ENCODE measurements around the gene PCSK4.

DNA sequence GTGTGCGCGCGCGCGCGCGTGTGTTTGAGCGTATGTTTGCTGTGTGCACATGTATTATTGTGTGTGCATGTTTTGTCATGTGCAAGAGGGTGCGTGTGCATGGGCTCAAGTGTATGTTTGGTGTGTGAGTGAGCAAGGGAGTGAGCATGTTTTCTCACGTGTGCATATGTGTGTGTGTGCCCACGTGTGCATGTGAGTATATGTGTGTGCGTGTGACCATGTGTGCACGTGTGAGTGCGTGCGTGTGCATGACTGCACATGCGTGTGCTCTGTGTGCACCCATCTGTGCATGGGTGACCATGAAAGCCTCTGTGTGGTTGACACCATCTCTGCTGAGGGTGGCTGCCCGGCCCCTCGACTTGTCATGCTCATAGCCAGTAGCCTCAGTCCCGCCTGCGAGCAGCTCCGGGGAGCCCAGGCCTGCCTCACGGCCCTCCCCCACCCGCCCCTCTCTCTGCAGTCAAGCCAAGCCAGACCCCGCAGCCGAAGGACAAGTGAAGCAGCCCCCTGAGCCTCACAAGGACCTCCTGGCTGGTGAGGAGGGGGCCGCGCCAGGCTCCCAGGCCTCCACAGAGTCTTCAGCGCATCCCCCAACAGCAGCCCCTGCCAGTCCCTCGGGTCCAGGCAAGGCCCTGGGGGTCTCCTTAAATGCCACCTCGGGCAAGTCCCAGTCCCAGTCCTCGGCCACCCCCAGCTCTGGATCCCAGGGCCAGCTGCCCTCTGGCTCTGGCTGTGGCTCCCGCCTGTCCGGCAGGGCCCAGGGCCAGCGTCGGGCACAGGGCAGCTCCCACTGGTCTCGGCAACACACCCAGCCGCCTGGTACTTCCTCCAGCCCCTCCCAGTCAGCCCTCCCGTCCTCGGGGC is 6.8 kb upstream of the PCSK4 start:
- no peak for TF ChIP-seq GATA2 (CRISPR knock-in tag; IDR thresholded peaks at IDR 0.05)
- TF ChIP-seq SNIP1 (IDR thresholded peaks at IDR 0.05; ENCODE audit: low read depth) = no peak
- TF ChIP-seq, protein P1, sequence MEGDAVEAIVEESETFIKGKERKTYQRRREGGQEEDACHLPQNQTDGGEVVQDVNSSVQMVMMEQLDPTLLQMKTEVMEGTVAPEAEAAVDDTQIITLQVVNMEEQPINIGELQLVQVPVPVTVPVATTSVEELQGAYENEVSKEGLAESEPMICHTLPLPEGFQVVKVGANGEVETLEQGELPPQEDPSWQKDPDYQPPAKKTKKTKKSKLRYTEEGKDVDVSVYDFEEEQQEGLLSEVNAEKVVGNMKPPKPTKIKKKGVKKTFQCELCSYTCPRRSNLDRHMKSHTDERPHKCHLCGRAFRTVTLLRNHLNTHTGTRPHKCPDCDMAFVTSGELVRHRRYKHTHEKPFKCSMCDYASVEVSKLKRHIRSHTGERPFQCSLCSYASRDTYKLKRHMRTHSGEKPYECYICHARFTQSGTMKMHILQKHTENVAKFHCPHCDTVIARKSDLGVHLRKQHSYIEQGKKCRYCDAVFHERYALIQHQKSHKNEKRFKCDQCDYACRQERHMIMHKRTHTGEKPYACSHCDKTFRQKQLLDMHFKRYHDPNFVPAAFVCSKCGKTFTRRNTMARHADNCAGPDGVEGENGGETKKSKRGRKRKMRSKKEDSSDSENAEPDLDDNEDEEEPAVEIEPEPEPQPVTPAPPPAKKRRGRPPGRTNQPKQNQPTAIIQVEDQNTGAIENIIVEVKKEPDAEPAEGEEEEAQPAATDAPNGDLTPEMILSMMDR (IDR thresholded peaks at IDR 0.05 in 2 of 3, conservative IDR thresholded peaks at IDR 0.05 in 1 of 3; ENCODE audit: insufficient read depth in 2 of 3, low read depth in 1 of 3, low read length in 3 of 3) = no peak
- no peak for TF ChIP-seq SMC3 (conservative IDR thresholded peaks at IDR 0.05; ENCODE audit: insufficient read depth, low read depth, low read length)
- TF ChIP-seq EZH2 (IDR thresholded peaks at IDR 0.05; ENCODE audit: borderline replicate concordance, low read depth, low read length) = no peak
- no peak for TF ChIP-seq CHD2 (IDR thresholded peaks at IDR 0.05; ENCODE audit: low read depth, low read length)
